T-helper 1 cell (primary cell): ENCODE data around the gene YAP1.

Source experiments
- DNase-seq, 5 donors: peaks; one replicate each; pipeline ENCODE4 v3.0.0-alpha.2; 2012 to 2020

YAP1 gene

DNA sequence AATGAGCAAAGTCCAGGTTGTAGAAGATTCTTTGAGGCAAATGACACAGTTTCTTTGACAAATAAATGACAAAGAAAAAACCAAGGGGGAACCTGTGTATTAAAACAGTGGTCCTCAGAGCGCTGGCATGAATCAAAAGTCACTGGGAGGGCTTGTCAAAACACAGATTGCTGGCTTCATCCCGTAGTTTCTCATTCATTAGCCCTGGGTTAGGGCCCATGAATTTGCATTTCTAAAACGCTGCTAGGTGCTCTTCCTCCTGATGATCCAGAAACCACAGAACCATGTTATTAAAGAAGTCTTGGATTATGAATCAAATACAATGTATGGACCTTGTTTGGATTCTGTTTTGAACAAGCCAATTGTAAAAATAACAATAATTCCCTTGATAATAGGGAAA lies 92.7 kb downstream of the YAP1 start:
- no peak for DNase-seq

DNA sequence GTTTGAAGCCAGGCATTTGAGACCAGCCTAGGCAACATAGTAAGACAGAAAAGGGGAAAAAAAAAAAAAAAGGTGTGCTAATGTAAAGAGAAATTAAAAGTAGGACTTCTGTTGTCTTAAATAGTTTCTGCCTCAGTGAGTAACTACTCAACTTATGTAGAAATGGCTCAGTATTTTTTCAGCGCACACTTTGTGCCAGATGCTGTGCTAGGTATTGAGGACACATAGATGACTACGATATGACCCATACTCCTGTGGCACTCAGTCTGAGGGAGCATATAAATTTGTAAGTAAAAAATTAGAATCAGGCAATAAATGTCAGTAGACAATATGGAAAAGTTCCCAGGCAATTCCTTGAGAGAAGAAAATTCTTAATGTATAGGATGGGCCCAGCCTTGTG lies 93.9 kb downstream of the YAP1 start:
- no peak for DNase-seq

DNA sequence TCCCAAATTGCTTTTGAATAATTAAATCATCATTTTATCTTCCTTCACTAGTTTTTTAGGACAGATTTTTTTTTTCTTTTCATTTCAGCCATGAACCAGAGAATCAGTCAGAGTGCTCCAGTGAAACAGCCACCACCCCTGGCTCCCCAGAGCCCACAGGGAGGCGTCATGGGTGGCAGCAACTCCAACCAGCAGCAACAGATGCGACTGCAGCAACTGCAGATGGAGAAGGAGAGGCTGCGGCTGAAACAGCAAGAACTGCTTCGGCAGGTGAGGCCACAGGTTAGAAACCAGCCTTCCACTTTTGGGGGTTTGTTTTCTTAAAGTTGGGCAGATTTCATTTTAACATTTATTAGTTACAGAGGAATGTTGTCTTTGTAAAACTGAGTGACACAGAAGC lies 95.6 kb downstream of the YAP1 start:
- no peak for DNase-seq

DNA sequence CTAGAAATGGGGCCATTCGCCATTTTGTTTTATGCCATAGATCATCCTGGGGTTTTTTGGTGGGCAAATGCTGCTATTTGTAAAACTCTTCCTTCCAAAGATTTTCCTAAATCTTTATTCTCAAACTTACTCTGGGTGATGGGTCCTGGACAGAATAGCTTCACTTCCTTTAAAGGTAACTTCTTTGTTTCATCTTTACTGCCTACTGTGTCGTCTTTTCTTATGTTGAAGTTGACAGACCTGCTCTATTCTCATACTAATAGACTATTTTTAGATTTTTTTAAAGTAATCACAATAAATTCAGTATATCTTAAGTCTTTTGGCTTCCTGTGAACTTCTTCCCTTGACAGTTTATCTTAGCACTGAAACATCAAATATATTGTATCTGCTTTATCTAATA lies 98.6 kb downstream of the YAP1 start:
- no peak for DNase-seq

DNA sequence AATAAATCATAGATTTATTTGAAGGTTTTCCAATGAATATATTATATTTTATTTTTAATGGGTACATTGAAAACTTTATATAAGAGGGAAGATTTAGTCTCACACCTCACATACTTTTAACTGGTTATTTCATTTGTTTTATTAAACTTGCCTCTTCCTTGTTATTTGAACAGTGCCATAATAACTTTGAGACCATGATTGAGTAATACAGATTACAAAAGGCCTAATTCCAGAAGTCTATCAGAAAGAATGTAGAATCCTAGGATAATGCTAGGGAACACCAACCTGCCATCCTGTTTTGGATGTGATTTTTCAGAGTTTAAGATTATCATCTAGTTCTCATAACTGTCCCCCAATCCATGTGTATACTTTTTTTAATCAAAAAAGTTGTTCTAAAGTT lies 104.4 kb downstream of the YAP1 start:
- DNase-seq = no peak

DNA sequence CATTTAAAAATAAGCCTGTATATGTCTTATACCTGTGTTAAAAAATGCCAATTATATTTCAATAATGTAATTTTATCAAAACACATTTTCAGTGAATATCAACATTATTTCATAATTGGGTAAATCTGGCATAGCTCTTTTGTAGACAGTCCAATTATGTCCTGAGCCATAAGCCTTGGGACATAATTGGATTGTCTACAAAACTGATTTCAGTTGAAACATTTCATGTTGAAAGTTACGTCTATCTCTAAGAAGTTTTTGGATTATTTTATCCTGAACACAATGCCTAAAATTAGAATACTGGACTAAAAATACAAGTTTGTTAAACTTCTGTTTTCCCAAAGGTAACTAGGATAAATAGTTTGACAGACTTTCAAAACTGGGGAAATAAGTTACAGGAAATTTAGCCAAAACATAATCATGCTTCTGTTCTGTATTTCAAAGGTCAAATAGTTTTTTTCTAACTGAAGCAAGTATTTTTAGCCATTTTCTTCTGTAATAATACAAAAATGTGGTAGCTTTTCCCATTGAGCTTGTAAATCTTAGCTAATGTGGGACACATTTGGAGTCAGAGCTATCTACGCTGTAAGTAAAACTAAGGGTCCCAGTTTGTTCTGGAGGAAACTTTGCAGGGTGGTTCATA lies 106.3 kb downstream of the YAP1 start:
- DNase-seq = no peak

DNA sequence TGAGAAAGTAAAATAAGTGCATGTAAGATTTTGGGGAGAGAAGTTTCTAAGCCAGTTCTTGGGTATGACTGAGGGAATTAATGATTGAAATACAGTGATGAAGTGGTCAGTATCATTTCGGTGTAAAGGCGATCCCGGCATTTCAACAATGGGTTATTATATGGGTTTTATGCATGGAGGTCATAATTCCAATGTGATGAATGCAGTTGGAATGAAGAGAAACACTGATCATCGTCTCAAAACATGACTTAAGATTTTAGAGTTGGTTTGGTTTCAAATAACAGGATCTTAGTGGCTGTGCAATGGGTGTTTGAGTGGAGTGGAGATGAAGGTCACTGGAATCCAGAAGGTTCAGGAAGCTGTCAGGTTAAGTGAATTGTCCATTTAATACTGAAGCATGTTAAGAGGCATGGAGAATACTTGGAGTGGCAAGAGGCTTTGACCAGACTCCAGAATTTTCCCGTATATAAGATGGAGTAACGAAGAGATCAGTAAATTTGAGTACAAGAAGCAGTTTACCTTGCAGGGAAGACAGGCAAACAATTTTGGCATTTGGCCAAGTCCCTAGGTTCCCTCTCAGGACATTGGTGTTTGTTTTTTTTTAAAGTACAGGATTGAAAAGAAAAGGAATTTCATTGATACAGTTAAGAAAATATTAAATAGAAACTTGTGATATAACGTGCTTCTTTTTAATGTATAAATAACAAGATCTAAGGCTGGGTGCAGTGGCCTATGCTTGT lies 110.7 kb downstream of the YAP1 start:
- no peak for DNase-seq

DNA sequence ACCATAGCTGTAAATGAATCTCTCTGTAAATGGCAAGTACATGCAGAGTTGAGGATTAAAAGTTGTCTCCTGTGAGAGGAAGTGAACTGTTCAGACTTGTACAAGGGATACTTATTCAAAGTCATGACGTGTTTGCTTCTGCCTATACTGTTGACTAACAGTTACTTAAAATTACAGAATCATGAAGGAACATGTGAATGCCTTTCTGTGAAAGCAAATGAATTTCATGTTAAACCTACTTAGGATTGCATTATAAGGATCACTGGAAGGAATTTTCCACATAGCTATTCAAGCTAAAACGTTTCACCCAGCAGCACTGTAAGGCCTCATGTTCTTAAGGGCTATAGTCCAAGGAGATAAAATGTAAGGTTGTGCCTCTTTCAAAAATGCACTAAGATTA lies 113.6 kb downstream of the YAP1 start:
- no peak for DNase-seq

DNA sequence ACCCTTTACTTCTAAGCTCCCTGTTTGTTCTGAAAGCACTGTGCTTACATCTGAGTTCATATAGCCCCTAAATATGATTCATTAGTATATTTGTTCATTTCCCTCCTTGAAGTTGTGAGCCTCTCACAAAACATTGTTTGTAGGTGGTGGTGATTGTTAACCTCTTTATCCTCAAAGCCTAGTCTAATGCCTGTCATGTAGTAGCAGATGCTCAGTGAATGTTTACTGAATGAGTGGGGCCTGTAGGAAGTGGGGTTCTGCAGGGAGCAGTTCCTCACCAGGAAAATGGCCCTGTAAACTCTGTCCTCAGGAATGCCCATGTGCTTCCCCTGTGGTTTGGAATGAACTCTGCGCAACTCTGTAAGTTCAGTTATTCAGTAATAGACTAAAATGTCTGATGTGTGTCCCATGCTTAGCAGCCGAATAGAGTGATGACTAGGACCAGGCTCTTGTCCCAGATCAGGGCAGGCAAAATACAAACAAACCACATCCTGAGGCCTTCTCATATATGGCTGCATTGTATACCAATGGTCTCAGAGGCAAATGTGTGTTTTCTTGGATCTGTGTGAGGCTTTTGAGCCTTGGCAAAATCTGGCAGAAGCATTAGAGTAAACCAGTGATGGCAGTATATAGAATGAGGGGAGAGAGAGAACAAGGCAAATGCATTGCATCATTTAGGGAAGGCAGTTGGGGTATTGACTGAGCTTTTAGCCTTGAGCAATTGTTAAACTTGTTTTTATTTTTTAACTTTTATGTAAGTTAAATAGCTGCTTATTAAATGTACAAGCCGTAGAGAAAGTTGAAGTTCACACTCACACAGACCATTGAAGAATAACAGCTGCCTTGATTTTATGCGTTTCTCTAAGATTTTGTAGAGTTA lies 115.7 kb downstream of the YAP1 start:
- no peak for DNase-seq

DNA sequence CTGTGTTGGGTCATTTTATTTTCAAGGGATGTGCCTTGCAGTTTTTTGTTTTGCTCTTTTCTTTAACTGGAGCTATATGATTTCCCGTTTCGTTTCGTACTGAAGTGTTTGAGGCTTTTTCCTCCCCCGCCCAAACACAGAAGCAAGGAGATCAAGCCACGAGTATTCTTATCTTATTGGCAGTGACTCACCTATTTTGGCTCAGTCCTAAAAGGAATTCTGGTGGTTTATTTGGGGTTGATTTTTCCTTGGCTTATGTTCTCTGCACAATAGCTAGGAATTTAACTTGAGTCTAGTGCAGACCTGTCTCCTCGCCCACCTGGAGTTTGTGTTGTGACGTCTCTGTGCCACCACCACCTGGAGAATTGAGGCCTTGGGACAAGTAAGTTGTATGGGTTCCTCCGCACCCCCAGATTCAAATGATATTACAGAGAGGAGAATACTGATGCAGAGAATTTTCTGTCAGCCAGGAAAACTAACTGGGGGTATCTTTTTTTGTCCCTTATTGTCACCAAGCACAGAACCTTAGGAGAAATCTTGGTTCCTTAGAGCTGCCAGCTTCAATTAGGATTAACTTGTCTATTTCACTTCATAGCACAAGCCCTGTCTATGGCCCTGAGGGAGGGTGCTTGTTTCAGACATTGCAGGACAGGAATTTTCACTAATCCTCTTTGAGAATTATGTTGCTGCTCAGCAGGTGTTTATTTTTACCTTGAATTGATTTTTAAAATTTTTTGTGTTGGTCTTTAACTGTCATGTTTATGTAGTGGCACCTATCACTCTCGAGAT lies 116.6 kb downstream of the YAP1 start:
- no peak for DNase-seq

DNA sequence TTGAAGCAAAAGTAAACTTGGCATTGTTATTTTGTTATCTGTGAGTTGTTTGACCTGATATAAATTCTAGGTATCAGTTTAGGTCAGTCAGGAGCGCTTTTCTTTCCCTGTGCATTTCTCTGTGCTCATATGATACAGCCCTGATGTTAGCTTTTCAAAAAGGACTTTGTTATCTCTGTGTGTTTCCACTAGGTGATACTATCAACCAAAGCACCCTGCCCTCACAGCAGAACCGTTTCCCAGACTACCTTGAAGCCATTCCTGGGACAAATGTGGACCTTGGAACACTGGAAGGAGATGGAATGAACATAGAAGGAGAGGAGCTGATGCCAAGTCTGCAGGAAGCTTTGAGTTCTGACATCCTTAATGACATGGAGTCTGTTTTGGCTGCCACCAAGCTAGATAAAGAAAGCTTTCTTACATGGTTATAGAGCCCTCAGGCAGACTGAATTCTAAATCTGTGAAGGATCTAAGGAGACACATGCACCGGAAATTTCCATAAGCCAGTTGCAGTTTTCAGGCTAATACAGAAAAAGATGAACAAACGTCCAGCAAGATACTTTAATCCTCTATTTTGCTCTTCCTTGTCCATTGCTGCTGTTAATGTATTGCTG lies 119.4 kb downstream of the YAP1 start:
- no peak for DNase-seq

DNA sequence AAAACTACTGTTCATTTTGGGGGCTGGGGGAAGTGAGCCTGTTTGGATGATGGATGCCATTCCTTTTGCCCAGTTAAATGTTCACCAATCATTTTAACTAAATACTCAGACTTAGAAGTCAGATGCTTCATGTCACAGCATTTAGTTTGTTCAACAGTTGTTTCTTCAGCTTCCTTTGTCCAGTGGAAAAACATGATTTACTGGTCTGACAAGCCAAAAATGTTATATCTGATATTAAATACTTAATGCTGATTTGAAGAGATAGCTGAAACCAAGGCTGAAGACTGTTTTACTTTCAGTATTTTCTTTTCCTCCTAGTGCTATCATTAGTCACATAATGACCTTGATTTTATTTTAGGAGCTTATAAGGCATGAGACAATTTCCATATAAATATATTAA lies 119.9 kb downstream of the YAP1 start:
- no peak for DNase-seq

DNA sequence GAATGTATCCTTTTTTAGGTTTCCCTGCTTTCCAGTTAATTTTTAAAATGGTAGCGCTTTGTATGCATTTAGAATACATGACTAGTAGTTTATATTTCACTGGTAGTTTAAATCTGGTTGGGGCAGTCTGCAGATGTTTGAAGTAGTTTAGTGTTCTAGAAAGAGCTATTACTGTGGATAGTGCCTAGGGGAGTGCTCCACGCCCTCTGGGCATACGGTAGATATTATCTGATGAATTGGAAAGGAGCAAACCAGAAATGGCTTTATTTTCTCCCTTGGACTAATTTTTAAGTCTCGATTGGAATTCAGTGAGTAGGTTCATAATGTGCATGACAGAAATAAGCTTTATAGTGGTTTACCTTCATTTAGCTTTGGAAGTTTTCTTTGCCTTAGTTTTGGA lies 120.7 kb downstream of the YAP1 start:
- no peak for DNase-seq

DNA sequence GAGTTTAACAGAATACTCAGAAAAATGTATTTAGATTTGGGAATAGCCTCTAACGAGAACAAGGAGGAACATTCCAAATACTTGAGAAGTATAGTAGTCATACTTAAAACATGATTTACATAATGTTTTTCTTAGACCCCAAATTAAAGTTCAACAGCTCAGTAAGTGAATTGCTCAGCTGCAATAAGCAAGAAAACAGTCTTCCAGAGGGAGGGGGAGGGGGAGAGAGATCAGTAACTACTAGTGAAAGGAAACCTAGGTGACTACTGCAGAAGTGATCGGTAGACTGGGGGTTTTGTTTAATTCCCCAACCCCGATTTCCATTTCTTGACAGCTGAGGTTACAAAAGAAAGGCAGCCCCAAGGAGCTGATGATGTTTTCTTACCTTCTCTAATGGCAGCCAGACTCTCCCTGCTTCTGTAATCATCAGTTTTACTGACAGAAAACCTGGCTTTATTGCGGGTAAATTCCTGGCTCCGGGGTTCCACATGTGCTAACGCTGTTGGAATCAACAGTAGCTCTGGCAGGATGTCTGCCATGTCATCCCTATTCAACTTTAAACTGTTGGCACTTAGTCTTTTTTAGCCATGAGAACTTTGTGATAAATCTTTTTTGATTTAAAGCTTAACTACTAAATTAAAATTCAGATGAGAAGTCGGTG lies 124.7 kb downstream of the YAP1 start:
- DNase-seq = no peak

DNA sequence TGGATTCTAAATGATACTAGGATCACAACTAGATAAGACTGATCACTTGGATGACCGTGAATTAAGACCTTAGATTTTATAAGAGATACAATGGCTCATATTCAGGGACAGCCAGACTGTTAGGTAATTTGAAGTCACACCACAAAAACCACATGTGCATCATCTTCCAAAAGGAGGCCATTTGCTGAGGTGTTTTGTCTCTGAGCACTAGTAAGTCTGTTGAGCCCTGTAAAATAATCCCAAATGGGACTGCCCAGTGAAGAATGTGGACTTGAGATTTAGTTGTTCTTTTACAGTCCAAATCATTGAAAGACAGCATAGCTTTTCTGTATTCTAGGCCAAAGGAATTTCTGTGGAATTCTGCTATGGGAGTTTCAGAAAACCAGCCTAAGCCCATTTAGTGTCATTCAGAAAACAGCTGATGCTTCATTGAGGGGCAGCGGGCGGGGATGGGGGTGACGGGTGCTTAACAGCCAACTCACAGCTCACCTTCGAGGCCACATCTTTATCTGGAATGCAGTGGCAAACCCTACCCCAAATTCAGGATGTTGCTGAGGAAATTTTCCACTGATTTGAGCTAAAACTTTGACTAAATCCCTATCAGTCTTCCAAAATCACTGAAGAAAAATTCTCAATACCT lies 127.0 kb downstream of the YAP1 start:
- DNase-seq = no peak

DNA sequence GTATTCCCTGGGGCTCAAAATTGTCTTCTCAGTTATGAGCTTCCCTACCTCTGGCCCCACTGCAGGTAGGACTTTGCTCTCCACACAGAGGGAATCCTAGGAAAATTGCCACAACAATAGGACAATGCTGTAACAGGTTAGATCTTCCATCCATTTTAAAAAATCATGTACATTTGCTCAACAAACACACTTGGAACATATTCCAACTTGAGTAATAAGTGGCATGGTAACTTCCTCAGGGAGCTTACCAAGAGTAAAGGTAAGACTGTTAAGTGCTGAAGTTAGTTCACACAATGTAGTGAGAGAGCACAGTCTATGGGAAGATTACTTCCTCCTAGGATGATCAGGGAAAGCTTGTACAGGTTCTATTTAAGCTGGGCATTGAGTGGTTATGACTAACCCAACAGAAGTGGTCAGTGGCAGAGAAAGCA lies 128.2 kb downstream of the YAP1 start:
- DNase-seq = no peak

DNA sequence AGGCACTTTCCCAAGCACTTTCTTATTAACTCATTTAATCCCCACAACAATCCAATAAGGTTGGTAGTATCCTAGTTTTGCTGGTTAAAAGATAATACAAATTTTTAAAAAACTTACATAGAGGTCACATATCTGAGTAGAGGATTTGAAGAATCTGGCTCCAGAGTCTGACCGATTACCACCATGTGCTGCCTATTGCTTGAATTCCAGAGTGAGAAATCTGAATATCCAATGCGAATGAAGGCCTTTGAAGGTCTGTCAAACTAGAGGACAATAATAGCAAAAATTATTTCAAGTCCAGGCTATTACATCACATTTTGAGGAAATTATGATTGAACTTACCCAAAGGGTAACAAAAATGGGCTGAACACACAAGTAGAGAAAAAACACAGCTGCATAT lies 129.2 kb downstream of the YAP1 start:
- no peak for DNase-seq

DNA sequence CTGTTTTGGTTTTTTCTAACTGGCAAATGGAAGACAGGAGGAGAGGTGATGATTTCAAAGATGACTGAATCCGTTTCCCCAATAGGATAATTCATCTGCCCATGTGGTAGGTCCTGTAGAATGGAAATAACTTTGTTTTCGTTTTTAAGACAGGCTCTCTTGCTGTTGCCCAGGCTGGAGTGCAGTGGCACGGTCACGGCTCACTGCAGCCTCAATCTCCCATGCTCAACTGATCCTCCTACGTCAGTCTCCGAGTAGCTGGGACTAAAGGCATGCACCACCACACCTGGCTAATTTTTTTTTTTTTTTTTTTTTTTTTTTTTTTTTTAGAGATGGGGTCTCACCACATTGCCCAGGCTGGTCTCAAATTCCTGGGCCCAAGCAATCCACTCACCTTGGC lies 129.7 kb downstream of the YAP1 start:
- DNase-seq = no peak

DNA sequence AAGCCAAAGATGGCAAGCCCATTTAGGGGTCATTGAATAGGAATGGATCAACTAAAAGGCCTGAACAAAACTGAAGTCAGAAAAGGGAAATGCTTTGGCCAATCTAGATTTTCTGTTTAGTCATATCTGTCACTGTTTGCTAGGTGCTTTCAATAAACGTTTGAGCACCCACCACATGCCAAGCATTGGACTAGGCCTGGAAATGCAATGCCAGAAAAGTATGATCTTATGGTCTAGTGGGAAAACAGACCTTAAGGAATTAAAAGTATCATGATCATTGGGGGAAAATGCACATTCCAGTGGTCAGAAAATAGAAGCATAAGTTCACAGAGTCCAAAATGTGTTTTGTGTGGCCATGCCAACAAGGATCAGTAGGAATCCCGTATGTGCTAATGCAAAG lies 130.3 kb downstream of the YAP1 start:
- no peak for DNase-seq

DNA sequence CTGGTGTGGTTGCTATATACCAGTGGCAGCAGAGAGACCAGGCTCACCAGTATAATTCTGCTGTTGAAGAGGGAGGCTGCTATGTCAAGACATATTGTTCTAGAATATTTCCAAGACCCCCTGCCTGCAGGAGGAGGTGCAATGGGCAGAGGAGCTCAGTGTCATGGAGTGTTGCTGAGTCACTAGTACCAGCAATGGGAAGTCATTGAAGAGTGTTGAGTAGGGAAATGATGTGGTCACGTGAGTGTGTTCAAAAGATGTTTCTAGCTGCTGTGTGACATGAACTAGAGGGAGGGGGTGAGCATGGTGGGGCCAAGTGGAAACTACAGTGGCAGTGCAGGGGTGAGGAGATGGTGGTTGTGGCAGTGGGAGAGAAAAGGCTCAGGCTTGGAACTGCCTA lies 130.8 kb downstream of the YAP1 start:
- no peak for DNase-seq

DNA sequence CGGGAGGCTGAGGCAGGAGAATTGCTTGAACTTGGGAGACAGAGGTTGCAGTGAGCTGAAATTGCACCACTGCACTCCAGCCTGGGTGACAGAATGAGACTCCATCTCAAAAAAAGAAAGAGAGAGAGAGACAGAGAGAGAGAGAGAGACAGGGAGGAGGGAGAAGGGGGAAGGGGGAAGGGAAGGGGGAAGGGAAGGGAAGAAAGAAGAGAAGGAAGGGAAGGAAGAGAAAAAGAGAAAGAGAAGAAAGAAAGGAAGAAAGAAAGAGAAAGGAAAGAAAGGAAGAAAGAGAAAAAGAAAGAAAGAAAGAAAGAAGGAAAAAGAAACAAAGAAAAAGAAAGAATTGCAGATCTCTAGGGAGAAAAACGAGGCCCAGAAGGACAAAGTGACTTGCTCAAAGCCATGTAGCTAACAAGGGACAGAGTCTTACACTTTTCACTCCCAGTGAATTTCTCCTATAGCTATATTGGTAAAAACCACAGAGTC lies 133.2 kb downstream of the YAP1 start:
- no peak for DNase-seq
